ENCODE results near the gene MAP1LC3A.
"Not testable (repeated sequence)": the region's sequence is repeated elsewhere in the genome, so short reads cannot be mapped to it uniquely, and the experiment has no call there.

DNA sequence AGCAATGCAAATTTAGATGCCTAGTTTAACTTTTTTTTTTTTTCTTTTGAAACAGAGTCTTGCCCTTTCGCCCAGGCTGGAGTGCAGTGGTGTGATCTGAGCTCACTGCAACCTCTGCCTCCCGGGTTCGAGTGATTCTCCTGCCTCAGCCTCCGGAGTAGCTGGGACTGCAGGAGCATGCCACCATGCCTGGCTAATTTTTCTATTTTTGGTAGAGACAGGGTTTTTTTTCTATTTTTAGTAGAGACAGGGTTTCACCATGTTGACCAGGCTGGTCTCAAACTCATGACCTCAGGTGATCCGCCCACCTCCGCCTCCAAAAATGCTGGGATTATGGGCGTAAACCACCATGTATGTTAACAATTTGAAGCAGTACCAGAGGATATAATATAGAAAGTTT, 39.7 kb upstream of the MAP1LC3A start:
- not testable (repeated sequence) for TF ChIP-seq EZH2 (IDR thresholded peaks at IDR 0.05); POLR2AphosphoS5 (IDR thresholded peaks at IDR 0.05; ENCODE audit: borderline replicate concordance, low read depth, low read length); FOXP2 (optimal IDR thresholded peaks at IDR 0.05; ENCODE audit: control extremely low read depth, extremely low read length, insufficient read depth)
